OCI-LY7 (cell line): ENCODE results near the gene CD59. TPM values are rescaled to one million over a fixed set of nuclear protein-coding genes. Genes with fewer than 3 reads are reported as not detected.

Source experiments
- BruUV-seq: library from RNA; stranded (reverse); fragments of 400-500 nt; replicated peaks from 2 replicates; lab custom pipeline; 2021; lab: Mats Ljungman, UMichigan
- CTCF ChIA-PET: fragments of 300-600 bp; sonication (Branson Sonifier 250); formaldehyde crosslinking; loops from one replicate; lab custom pipeline; 2022; ENCODE audit warnings: antibody characterized with exemption; ENCODE audit not compliant: unreplicated experiment; lab: Charles Lee
- POLR2A ChIA-PET: fragments of 300-600 bp; sonication (Branson Sonifier 250); formaldehyde crosslinking; loops from one replicate; lab custom pipeline; 2022; ENCODE audit warnings: antibody characterized with exemption; lab: Charles Lee
- DNase-seq: peaks from one replicate; pipeline ENCODE4 v3.0.0-alpha.2; 2015; ENCODE audit warnings: low spot score
- H2AFZ ChIP-seq: fragments of 200-600 bp; sonication (generic), shearing (Covaris generic); 2 replicates; pipeline ENCODE4 v1.6.1; 2014; ENCODE audit warnings: mild to moderate bottlenecking, antibody characterized with exemption, low read length, moderate library complexity
- H3K27ac ChIP-seq: fragments of 200-600 bp; sonication (generic); 2 replicates; pipeline ENCODE4 v1.5.1; 2014; ENCODE audit warnings: mixed run types, low read depth, mild to moderate bottlenecking, moderate library complexity, low read length, inconsistent platforms; ENCODE audit not compliant: poor library complexity, severe bottlenecking
- H3K36me3 ChIP-seq: fragments of 200-600 bp; sonication (generic); 2 replicates; pipeline ENCODE4 v1.6.1; 2014; ENCODE audit warnings: mild to moderate bottlenecking, antibody characterized with exemption, low read length, moderate library complexity, mixed read lengths; ENCODE audit not compliant: insufficient read depth
- H3K4me1 ChIP-seq: fragments of 200-600 bp; sonication (generic); 2 replicates; pipeline ENCODE4 v1.5.1; 2014; ENCODE audit warnings: mild to moderate bottlenecking, low read length; ENCODE audit not compliant: insufficient read depth, poor library complexity, severe bottlenecking
- H3K4me2 ChIP-seq: fragments of 200-600 bp; sonication (generic); 2 replicates; pipeline ENCODE4 v1.6.1; 2014; ENCODE audit warnings: mild to moderate bottlenecking, low read length
- H3K4me3 ChIP-seq: fragments of 200-600 bp; sonication (generic); 2 replicates; pipeline ENCODE4 v1.5.1; 2014; ENCODE audit warnings: mild to moderate bottlenecking, low read depth, low read length; ENCODE audit not compliant: poor library complexity, severe bottlenecking
- H3K79me2 ChIP-seq: fragments of 200-600 bp; sonication (generic); 2 replicates; pipeline ENCODE4 v1.6.1; 2016; ENCODE audit warnings: low read depth, mild to moderate bottlenecking, low read length, moderate library complexity, mixed read lengths; ENCODE audit not compliant: insufficient read depth
- H3K9me2 ChIP-seq: fragments of 200-600 bp; sonication (generic); 2 replicates; pipeline ENCODE4 v1.6.1; 2016; ENCODE audit warnings: mild to moderate bottlenecking, low read length, mixed read lengths; ENCODE audit not compliant: insufficient read depth
- H3K9me3 ChIP-seq: fragments of 200-600 bp; sonication (generic); 2 replicates; pipeline ENCODE4 v1.6.1; 2014; ENCODE audit warnings: mild to moderate bottlenecking, mixed run types, low read length, mixed read lengths
- H4K20me1 ChIP-seq: fragments of 200-600 bp; sonication (generic); 2 replicates; pipeline ENCODE4 v1.6.1; 2014; ENCODE audit warnings: mild to moderate bottlenecking, antibody characterized with exemption, low read length, moderate library complexity, mixed read lengths; ENCODE audit not compliant: insufficient read depth
- EZH2phosphoT487 ChIP-seq: fragments of 200-600 bp; sonication (generic); IDR thresholded peaks from 2 replicates; pipeline ENCODE4 v1.6.1; 2018; ENCODE audit warnings: low read depth, borderline replicate concordance, mild to moderate bottlenecking, mixed run types, antibody characterized with exemption, low read length, moderate library complexity, mixed read lengths
- intact Hi-C: fragments of 100-400 bp; cut with micrococcal nuclease; formaldehyde crosslinking; loops from one replicate; pipeline ENCODE4 v1.10.0; 2022; ENCODE audit not compliant: unreplicated experiment
- total RNA-seq, 2 experiments: library from RNA; depleted of rRNA in 1 of 2; stranded (reverse); fragments of >200 nt in 1 of 2; shearing (Covaris generic) in 1 of 2; gene quantifications; 2 replicates each; pipeline ENCODE4 v1.2.3, GENCODE V29; 2014 to 2022
- TF ChIP-seq, protein P1 (sequence below): fragments of 200-600 bp; sonication (generic); conservative IDR thresholded peaks from 2 replicates; pipeline ENCODE4 v1.5.1; 2014; ENCODE audit warnings: mild to moderate bottlenecking, antibody characterized with exemption, low read length, moderate library complexity, mixed read lengths

CD59 gene
- total RNA-seq, 2 experiments from 2014 or later = 20.2 to 35.5 TPM

GRCh38 chr11:33696931-33697638, 39.1 kb downstream of the CD59 start:
- Histone ChIP-seq H3K36me3 (no peaks in the 10 kb centered on the region), H3K79me2 (no peaks in the 10 kb centered on the region), H3K4me2 (no peak overlapping the region), H4K20me1 (no peaks in the 10 kb centered on the region), H3K9me2 (no peaks in the 10 kb centered on the region), H3K9me3 (no peaks in the 10 kb centered on the region), H3K4me3 (no peak overlapping the region), H3K4me1 (peaks cover 18% of the 10 kb centered on the region), H3K27ac (no peak overlapping the region), H2AFZ (no peak overlapping the region)
- POLR2A ChIA-PET = interaction anchor here (0.6 to 1.4 kb wide), 2 partner anchors 308 to 532 kb away, joined by 3 to 4 read pairs; no protein-coding TSS in a partner anchor
- DNase-seq = no peak
- intact Hi-C loops = no loop called here
- BruUV-seq = no TSS peak
- CTCF ChIA-PET = no interaction called here
- TF ChIP-seq, protein P1, sequence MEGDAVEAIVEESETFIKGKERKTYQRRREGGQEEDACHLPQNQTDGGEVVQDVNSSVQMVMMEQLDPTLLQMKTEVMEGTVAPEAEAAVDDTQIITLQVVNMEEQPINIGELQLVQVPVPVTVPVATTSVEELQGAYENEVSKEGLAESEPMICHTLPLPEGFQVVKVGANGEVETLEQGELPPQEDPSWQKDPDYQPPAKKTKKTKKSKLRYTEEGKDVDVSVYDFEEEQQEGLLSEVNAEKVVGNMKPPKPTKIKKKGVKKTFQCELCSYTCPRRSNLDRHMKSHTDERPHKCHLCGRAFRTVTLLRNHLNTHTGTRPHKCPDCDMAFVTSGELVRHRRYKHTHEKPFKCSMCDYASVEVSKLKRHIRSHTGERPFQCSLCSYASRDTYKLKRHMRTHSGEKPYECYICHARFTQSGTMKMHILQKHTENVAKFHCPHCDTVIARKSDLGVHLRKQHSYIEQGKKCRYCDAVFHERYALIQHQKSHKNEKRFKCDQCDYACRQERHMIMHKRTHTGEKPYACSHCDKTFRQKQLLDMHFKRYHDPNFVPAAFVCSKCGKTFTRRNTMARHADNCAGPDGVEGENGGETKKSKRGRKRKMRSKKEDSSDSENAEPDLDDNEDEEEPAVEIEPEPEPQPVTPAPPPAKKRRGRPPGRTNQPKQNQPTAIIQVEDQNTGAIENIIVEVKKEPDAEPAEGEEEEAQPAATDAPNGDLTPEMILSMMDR = no peak
- no peak for TF ChIP-seq EZH2phosphoT487

DNA sequence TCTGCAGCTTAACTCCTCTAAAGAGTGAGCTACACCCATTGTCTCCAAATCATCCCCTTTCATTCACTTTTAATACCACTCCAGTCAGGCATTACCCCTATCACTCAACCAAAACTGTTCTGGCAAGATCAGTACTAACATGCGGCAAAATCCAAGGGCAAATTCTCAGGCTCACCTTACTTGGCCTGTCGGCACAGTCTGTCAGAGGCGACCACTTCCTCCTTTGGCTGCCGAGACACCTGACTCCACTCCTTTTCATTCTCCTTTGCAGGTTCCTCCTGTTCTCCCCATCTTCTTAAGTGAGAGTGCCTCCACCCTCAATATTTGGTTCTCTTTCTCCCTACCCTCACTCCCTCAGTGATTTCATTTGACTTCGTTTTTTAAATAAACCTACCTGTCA, 39.8 kb downstream of the CD59 start:
- BruUV-seq = no TSS peak
- Histone ChIP-seq H3K36me3 (no peaks in the 10 kb centered on the region), H3K9me3 (no peaks in the 10 kb centered on the region), H4K20me1 (no peaks in the 10 kb centered on the region), H3K4me3 (no peak overlapping the region), H3K4me1 (peaks cover 16% of the 10 kb centered on the region), H3K27ac (no peak overlapping the region), H3K79me2 (no peaks in the 10 kb centered on the region), H3K4me2 (peak overlapping the region; percentile 4; the same call in 1 of the 2 replicates), H3K9me2 (no peaks in the 10 kb centered on the region), H2AFZ (no peak overlapping the region; the same call in 1 of the 2 replicates)
- intact Hi-C loops = no loop called here
- no peak for TF ChIP-seq EZH2phosphoT487
- CTCF ChIA-PET = no interaction called here
- DNase-seq = peak; percentile 46
- POLR2A ChIA-PET = interaction anchor here (0.6 to 1.6 kb wide), 3 partner anchors 307 to 531 kb away, joined by 3 to 4 read pairs (median 4); no protein-coding TSS in a partner anchor

DNA sequence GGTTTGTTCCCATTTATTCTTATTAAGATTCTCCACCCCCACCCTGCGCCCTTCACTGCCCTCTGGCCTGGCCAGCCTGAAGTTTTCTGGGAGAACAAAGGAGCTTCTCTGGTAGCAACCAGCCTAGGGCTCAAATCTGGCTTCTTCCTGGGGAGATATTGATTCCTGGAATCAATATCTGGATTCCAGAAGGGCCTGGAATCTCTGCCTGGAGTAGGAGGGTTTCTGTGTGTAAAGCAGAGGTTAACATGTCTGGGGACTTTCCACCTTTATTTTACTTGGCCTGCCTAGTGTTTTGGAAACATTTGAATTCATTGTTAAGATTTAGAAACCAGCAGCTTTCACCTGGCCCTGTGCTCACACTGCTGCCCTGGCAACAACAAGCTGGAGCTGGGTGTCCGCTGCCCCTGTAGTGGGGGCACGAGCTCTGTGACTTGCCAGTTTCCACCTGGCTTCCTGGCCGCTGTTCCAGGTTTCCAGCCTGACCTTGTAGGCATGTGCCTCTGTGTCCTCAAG, 41.1 kb downstream of the CD59 start:
- BruUV-seq = no TSS peak
- no peaks in the 10 kb centered on the region for H3K9me3 ChIP-seq
- no peak overlapping the region for H2AFZ ChIP-seq
- H3K4me2 ChIP-seq = no peak overlapping the region
- no peak for DNase-seq
- H3K79me2 ChIP-seq = no peaks in the 10 kb centered on the region
- no peaks in the 10 kb centered on the region for H3K36me3 ChIP-seq
- POLR2A ChIA-PET = interaction anchor here (0.6 to 1.6 kb wide), 3 partner anchors 306 to 955 kb away, joined by 3 to 4 read pairs (median 3); no protein-coding TSS in a partner anchor
- no peaks in the 10 kb centered on the region for H3K9me2 ChIP-seq
- no peak for TF ChIP-seq EZH2phosphoT487
- H4K20me1 ChIP-seq = no peaks in the 10 kb centered on the region
- H3K4me3 ChIP-seq = no peak overlapping the region
- H3K4me1 ChIP-seq = peaks cover 10% of the 10 kb centered on the region
- no peak overlapping the region for H3K27ac ChIP-seq
- CTCF ChIA-PET = interaction anchor here (0.6 kb wide), 1 partner anchor 1591 kb away, joined by 3 read pairs; no protein-coding TSS in a partner anchor
- intact Hi-C loops = no loop called here
